GM21825 (cell line): ENCODE data around the gene PHOX2A.
"Not testable (repeated sequence)": the region's sequence is repeated elsewhere in the genome, so short reads cannot be mapped to it uniquely, and the experiment has no call there.

Source experiments
- ATAC-seq: cut with Tn5 transposase; IDR thresholded peaks from one replicate; pipeline ENCODE4 v1.9.1; 2021; ENCODE audit warnings: mild to moderate bottlenecking, moderate library complexity; ENCODE audit not compliant: unreplicated experiment

The PHOX2A gene

GRCh38 chr11:72223615-72224563 is 20.1 kb downstream of the PHOX2A start:
- peak; percentile 41 for ATAC-seq

DNA sequence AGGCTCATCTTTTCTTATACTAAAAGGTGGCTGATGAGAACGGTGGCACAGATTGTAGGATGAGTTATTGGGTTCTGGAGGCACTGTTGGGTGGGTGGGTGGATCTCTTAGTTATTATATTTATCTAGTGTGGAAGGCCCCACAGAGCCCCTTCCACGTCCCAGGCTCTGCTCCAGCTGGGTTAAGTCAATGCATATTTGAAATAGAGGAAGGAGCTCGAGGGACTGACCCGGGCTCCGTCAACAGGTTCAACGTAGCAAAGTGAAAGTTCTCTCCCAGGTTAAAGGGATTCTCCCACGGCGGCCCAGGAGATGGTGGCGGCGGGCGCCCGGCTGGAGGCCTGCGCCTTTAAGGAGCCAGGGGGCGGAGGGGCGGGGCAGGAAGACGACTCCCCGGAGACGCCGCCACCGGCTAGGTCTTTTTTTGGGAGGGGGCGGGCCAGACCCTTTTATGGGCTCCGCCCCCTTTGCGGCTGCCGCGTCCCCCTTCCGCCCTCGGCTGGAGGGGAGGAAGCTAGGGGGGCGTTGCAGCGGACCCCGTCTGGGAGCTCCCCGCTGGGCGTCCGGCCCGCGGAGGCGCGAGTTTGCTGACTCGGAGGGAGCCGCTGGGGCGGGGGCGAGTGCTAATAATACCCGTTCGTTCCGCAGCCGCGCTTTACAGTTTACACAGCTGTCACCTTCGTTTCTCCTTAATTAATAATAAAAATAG is 20.9 kb downstream of the PHOX2A start:
- ATAC-seq = peak; percentile 66

GRCh38 chr11:72222106-72222891 is 21.7 kb downstream of the PHOX2A start:
- no peak for ATAC-seq

- no peak for ATAC-seq
These were observed 22.4 kb downstream of the PHOX2A start for GRCh38 chr11:72221386-72222075.

- no peak for ATAC-seq
These were observed 23.1 kb downstream of the PHOX2A start for GRCh38 chr11:72220696-72221363.

DNA sequence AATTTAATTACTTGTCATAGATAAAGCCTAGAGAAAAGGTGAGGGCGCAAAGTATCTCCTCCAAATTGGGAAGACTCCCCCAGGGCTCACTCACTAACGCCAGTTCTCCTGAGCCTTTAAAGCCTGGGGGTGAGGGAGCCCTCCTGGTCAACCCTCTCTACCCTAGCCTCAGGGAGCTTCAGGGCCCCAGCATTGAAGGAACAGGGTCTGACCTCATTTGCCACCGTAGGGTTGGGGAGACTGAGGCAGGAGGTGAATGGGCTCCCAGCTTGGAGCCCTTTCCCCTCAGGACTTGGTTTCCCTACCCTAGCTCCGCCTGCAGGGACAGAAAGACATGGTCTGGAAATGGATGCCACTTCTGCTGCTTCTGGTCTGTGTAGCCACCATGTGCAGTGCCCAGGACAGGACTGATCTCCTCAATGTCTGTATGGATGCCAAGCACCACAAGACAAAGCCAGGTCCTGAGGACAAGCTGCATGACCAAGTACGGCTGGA is 25.7 kb downstream of the PHOX2A start:
- no peak for ATAC-seq

DNA sequence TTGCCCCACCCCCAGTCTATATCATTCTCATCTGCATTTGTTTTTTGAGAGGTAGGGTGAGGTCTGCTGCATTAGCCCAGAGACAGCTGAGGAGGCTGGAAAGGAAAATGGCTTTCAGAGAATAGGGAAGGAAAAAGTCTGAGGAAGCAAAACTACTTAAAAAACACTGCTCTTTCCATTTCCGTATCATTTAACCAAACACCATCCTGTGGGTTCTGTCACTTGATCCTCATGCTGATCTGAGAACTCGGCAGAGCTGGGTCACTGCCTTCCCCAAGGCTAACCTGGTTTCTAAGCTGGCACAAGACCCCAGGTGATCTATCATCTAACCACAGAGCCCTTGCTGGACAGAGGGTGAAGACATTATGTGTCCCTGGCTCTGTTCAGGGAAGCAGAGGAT is 26.1 kb downstream of the PHOX2A start:
- no peak for ATAC-seq

DNA sequence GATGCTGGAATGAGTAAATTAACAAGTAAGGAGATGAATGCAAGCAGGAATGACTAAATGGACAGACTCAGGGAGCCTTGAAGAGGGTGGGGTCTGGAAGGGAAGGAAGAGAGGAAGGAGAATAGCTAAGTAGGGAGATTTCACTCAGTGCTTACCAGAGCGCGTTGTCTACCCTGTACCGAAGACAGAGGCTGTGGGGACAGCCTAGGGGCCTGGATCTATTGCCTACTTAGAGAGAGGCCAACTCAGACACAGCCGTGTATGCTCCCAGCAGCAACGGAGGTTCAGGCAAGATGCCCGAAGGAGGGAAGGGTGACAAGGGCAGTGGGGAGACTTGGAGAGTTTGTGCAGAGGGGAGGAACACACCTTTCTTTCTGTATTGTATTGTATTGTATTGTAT is 27.3 kb downstream of the PHOX2A start, which contains the start of gene FOLR2:
Gene FOLR2 (plus strand): TSS at position 157 of the 400 bp plus-strand sequence. CDS start 1,791 bp downstream, outside the sequence.
- ATAC-seq = no peak

DNA sequence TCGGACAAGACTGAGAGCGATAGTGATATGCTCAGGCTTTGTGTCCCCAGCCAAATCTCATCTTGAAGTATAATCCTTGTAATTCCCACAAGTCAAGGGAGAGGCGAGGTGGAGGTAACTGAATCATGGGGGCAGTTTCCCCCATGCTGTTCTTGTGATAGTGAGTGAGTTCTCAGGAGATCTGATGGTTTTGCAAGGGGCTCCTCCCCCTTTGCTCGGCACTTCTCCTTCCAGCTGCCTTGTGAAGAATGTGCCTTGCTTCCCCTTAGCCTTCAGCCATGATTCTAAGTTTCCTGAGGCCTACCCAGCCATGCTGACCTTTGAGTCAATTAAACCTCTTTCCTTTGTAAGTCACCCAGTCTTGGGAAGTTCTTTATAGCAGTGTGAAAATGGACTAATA is 34.9 kb downstream of the PHOX2A start:
- ATAC-seq = no peak

- no peak for ATAC-seq
These were observed 35.7 kb downstream of the PHOX2A start for GRCh38 chr11:72208281-72208680.

DNA sequence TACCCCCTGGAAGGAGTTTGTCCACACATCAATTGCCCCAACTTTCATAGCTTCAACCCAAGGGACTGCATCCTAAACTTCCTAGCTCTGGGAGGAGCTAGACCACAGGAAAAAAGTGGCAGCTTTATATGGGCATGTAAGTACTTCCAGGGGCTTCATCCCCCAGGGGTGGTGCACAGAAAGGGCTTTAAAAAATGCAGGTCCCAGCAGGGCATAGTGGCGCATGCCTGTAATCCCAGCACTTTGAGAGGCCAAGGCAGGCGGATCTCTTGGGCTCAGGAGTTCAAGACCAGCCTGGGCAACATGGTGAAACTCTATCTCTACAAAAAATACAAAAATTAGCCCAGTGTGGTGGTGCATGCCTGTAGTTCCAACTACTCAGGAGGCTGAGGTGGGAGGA is 37.2 kb downstream of the PHOX2A start:
- ATAC-seq = not testable (repeated sequence)

- no peak for ATAC-seq
These were observed 39.1 kb downstream of the PHOX2A start for GRCh38 chr11:72204886-72205285.

GRCh38 chr11:72203163-72203562 is 40.8 kb downstream of the PHOX2A start:
- ATAC-seq = no peak

DNA sequence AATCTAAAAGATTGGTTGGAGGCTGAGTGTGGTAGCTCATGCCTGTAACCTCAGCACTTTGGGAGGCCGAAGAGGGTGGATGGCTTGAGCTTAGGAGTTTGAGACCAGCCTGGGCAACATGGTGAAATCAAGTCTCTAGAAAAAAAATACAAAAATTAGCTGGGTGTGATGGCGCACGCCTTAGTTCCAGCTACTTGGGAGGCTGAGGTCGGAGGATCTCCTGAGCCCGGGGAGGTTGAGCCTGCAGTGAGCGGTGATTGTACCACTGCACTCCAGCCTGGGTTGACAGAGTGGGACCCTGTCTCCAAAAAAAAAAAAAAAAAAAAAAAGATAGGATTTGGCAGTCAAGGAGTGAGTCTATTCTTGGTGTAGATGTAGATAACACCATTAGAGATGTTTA is 41.4 kb downstream of the PHOX2A start:
- ATAC-seq = no peak

DNA sequence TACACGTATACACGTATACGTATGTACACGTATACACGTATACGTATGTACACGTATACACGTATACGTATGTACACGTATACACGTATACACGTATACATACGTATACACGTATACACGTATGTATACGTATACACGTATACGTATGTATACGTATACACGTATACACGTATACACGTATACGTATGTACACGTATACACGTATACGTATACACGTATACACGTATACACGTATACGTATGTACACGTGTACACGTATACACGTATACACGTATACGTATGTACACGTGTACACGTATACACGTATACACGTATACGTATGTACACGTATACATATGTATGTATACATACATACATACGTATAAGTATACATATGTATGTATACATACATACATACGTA is 42.5 kb downstream of the PHOX2A start:
- not testable (repeated sequence) for ATAC-seq

DNA sequence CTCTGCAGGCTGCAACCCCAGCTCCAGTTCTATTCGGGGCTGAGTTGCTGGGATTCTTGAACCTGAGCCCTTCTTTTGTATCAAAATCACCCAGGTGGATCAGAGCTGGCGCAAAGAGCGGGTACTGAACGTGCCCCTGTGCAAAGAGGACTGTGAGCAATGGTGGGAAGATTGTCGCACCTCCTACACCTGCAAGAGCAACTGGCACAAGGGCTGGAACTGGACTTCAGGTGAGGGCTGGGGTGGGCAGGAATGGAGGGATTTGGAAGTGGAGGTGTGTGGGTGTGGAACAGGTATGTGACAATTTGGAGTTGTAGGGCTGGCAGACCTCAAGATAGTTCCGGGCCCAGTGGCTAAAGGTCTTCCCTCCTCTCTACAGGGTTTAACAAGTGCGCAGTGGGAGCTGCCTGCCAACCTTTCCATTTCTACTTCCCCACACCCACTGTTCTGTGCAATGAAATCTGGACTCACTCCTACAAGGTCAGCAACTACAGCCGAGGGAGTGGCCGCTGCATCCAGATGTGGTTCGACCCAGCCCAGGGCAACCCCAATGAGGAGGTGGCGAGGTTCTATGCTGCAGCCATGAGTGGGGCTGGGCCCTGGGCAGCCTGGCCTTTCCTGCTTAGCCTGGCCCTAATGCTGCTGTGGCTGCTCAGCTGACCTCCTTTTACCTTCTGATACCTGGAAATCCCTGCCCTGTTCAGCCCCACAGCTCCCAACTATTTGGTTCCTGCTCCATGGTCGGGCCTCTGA is 48.3 kb downstream of the PHOX2A start:
- ATAC-seq = no peak

GRCh38 chr11:72191961-72192381 is 52.0 kb downstream of the PHOX2A start, which contains the start of gene FOLR1:
Gene FOLR1, plus strand, starts transcription at chr11:72192140. Its CDS starts 34 bp downstream, at chr11:72192174.
- no peak for ATAC-seq

DNA sequence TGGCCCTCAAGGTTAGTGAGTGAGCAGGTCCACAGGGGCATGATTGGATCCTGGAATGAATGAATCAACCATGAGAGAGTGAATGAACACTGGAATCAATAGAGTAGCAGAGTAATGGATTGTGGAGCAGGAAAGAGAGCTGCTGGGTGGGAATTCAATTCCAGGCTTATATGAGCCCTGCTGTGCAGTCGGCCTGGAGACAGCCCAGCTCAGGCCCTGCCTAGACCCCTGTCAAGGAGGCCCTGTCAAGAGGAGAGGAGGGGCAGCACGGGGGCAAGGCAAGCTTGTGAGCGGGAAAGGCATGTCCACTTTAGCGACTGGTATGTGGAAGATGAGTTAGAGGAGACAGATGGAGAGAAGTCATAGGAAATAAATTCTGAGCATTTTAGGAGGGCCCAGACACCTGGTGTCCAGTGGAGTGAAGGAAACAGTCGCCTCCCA is 53.3 kb downstream of the PHOX2A start:
- no peak for ATAC-seq
